Spleen (tissue), 11 donors: Measurements from ENCODE around the gene CEP112. TPM values are rescaled to one million over a fixed set of nuclear protein-coding genes. Genes with fewer than 3 reads are reported as not detected.

Experiments
- DNase-seq: peaks from one replicate; pipeline ENCODE4 v3.0.0-alpha.2; 2020
- H3K27ac ChIP-seq, 8 donors: fragments of 200-600 bp; sonication (generic) in 7 of 8; 1 replicate in 4 of 8; 2 replicates in 4 of 8; pipeline versions ENCODE4 v1.5.0 to v1.8.0; 2016 to 2021; ENCODE audit warnings: inconsistent platforms in 4 of 8, mild to moderate bottlenecking in 4 of 8, moderate library complexity in 1 of 8
- H3K27me3 ChIP-seq, 7 donors: fragments of 200-600 bp; sonication (generic) in 6 of 7; replicated peaks in 1 of 7; 1 replicate in 4 of 7; 2 replicates in 3 of 7; pipeline versions ENCODE4 v1.5.0 to v1.8.0; 2016 to 2021; ENCODE audit warnings: inconsistent platforms in 3 of 7, mild to moderate bottlenecking in 1 of 7
- H3K36me3 ChIP-seq, 6 donors: fragments of 200-600 bp; sonication (generic) in 5 of 6; 1 replicate in 4 of 6; 2 replicates in 2 of 6; pipeline versions ENCODE4 v1.5.0 to v1.8.0; 2016 to 2021; ENCODE audit warnings: inconsistent platforms in 2 of 6
- H3K4me1 ChIP-seq, 6 donors: fragments of 200-600 bp; sonication (generic) in 5 of 6; 1 replicate in 3 of 6; 2 replicates in 3 of 6; pipeline versions ENCODE4 v1.5.0 to v1.8.0; 2016 to 2021; ENCODE audit warnings: inconsistent platforms in 3 of 6
- H3K4me3 ChIP-seq, 8 donors: fragments of 200-600 bp; sonication (generic) in 7 of 8; 1 replicate in 4 of 8; 2 replicates in 4 of 8; pipeline versions ENCODE4 v1.5.0 to v1.8.0; 2016 to 2021; ENCODE audit warnings: inconsistent platforms in 4 of 8, mild to moderate bottlenecking in 4 of 8, moderate library complexity in 2 of 8
- H3K9me3 ChIP-seq, 8 donors: fragments of 200-600 bp; sonication (generic) in 7 of 8; 1 replicate in 4 of 8; 2 replicates in 4 of 8; pipeline versions ENCODE4 v1.5.0 to v1.8.0; 2016 to 2021; ENCODE audit warnings: inconsistent platforms in 4 of 8
- CTCF ChIP-seq, 11 experiments: fragments of 200-600 bp in 7 of 11; fragments of 450-650 bp in 4 of 11; sonication (generic) in 4 of 11; IDR thresholded peaks in 8 of 11; conservative IDR thresholded peaks in 3 of 11; 1 replicate in 7 of 11; 2 replicates in 4 of 11; pipeline versions ENCODE4 v1.4.0 to v1.8.0; 2016 to 2021; ENCODE audit warnings: antibody characterized with exemption in 11 of 11, inconsistent platforms in 4 of 11, mild to moderate bottlenecking in 1 of 11
- POLR2A ChIP-seq, 3 donors: fragments of 450-650 bp; IDR thresholded peaks; one replicate each; pipeline ENCODE4 v1.5.1; 2017; ENCODE audit warnings: antibody characterized with exemption in 3 of 3, mild to moderate bottlenecking in 1 of 3
- POLR2AphosphoS5 ChIP-seq, 3 donors: sonication (generic); formaldehyde crosslinking; IDR thresholded peaks; one replicate each; pipeline ENCODE4 v1.5.1; 2017; ENCODE audit warnings: antibody characterized with exemption in 3 of 3
- WGBS, 5 donors: extraction: QIAGEN DNeasy Blood & Tissue Kit in 3 of 5; methylation state at CpG; one replicate each; pipeline versions ENCODE4 v1.1.5 to v1.1.7; 2013 to 2018; 5-methylcytosine and 5-hydroxymethylcytosine counted together
- intact Hi-C: fragments of 100-400 bp; cut with DNase I; formaldehyde crosslinking; loops from one replicate; pipeline ENCODE4 v1.15.0; 2023; ENCODE audit warnings: low total_unique reads
- polyA plus RNA-seq, 3 donors: library from polyadenylated mRNA; stranded (reverse); fragments of 200-250 nt; gene quantifications; one replicate each; pipeline ENCODE4 v1.2.1, GENCODE V29; 2013
- total RNA-seq, 7 donors: library from RNA; depleted of rRNA in 3 of 7; stranded (reverse); fragments of >200 nt in 3 of 7; fragmentation: NEBNext Ultra II Directional in 4 of 7; extraction: Animal tissue kit (Norgen Biotek cat#: 25700) in 4 of 7; gene quantifications; one replicate each; pipeline versions ENCODE4 v1.1.0 to v1.2.1, GENCODE V29; 2016 to 2021
- donor health status: healthy with polysubstance abuse.
- donor health status: DM: no; HTN: no; CAD: no; lungs with moderate emphysema.
- donor health status: DM: no; HTN: no; CAD: no.
- donor health status: Bipolar disorder and iron deficiency.
- donor health status: healthy.
- donor health status: DM: no; HTN: no; CAD: no.
- donor health status: DM: yes; HTN: yes; CAD: no.

Gene CEP112
- total and polyA plus RNA-seq, 10 donors: 3.1 to 31.0 (median 16.8) TPM

- H3K4me3 ChIP-seq: no peak overlapping the region
Measured at GRCh38 chr17:65780111-65780510, 411.8 kb downstream of the CEP112 start.

GRCh38 chr17:65776890-65777289 lies 415.0 kb downstream of the CEP112 start:
- WGBS, 5 donors: 54 to 80% (median 60%) methylated on average over 3 of the region's 3 CpGs
- no peak for DNase-seq
- intact Hi-C loops: no loop called here
- Histone ChIP-seq H3K4me1 (peaks cover 0 to 10% (median 0%) of the 10 kb centered on the region in 6 donors), H3K36me3 (no peaks in the 10 kb centered on the region), H3K4me3 (no peak overlapping the region), H3K27ac (no peak overlapping the region), H3K27me3 (no peaks in the 10 kb centered on the region), H3K9me3 (peaks cover 0 to under 1% (median 0%) of the 10 kb centered on the region in 8 donors)
- no peak for TF ChIP-seq CTCF (IDR thresholded peaks at IDR 0.05 in 8 of 11, conservative IDR thresholded peaks at IDR 0.05 in 3 of 11)
- no peak for TF ChIP-seq POLR2AphosphoS5 (IDR thresholded peaks at IDR 0.05)
- no peak for TF ChIP-seq POLR2A (IDR thresholded peaks at IDR 0.05)

More at GRCh38 chr17:65780111-65780510, 411.8 kb downstream of the CEP112 start:
- DNase-seq: no peak
- peaks cover 0 to 2% (median 0%) of the 10 kb centered on the region in 6 donors for H3K4me1 ChIP-seq
- no peaks in the 10 kb centered on the region for H3K36me3 ChIP-seq
- TF ChIP-seq POLR2A (IDR thresholded peaks at IDR 0.05) (no peak), POLR2AphosphoS5 (IDR thresholded peaks at IDR 0.05) (no peak)
- WGBS, 5 donors: 78 to 93% (median 87%) methylated on average over 1 of the region's 1 CpG
- intact Hi-C loops: no loop called here
- H3K9me3 ChIP-seq: peaks cover 0 to 9% (median 0%) of the 10 kb centered on the region in 8 donors
- H3K27ac ChIP-seq: no peak overlapping the region
- H3K27me3 ChIP-seq: no peaks in the 10 kb centered on the region

GRCh38 chr17:65774787-65775186 lies 417.1 kb downstream of the CEP112 start:
- intact Hi-C loops: no loop called here
- no peak overlapping the region for H3K4me3 ChIP-seq
- no peak for TF ChIP-seq CTCF (IDR thresholded peaks at IDR 0.05 in 8 of 11, conservative IDR thresholded peaks at IDR 0.05 in 3 of 11)
- H3K9me3 ChIP-seq: peaks cover 0 to 8% (median 0%) of the 10 kb centered on the region in 8 donors
- WGBS, 5 donors: 42 to 69% (median 58%) methylated on average over 6 of the region's 6 CpGs
- DNase-seq: no peak
- H3K36me3 ChIP-seq: no peaks in the 10 kb centered on the region
- peak overlapping the region in 3 of 8 donors; percentile 15 to 32 (median 26) for H3K27ac ChIP-seq
- no peaks in the 10 kb centered on the region for H3K27me3 ChIP-seq
- H3K4me1 ChIP-seq: peaks cover 0 to 10% (median 0%) of the 10 kb centered on the region in 6 donors

GRCh38 chr17:65772989-65773388 lies 418.9 kb downstream of the CEP112 start:
- Histone ChIP-seq H3K27ac (no peak overlapping the region), H3K4me1 (peaks cover 0 to 10% (median 0%) of the 10 kb centered on the region in 6 donors), H3K4me3 (no peak overlapping the region), H3K36me3 (no peaks in the 10 kb centered on the region), H3K9me3 (peaks cover 0 to 8% (median 0%) of the 10 kb centered on the region in 8 donors), H3K27me3 (no peaks in the 10 kb centered on the region)
- intact Hi-C loops: no loop called here
- TF ChIP-seq POLR2AphosphoS5 (IDR thresholded peaks at IDR 0.05): no peak
- 82 to 92% (median 88%) methylated on average over 6 of the region's 6 CpGs for WGBS, 5 donors
- no peak for DNase-seq

GRCh38 chr17:65771704-65772103 lies 420.2 kb downstream of the CEP112 start:
- H3K36me3 ChIP-seq: no peaks in the 10 kb centered on the region
- no peak for DNase-seq
- intact Hi-C loops: no loop called here
- H3K4me3 ChIP-seq: no peak overlapping the region
- H3K27ac ChIP-seq: no peak overlapping the region
- H3K4me1 ChIP-seq: peaks cover 0 to 10% (median 0%) of the 10 kb centered on the region in 6 donors
- no peaks in the 10 kb centered on the region for H3K27me3 ChIP-seq
- TF ChIP-seq CTCF (IDR thresholded peaks at IDR 0.05 in 8 of 11, conservative IDR thresholded peaks at IDR 0.05 in 3 of 11): no peak
- TF ChIP-seq POLR2AphosphoS5 (IDR thresholded peaks at IDR 0.05): no peak
- no peak for TF ChIP-seq POLR2A (IDR thresholded peaks at IDR 0.05)
- peaks cover 0 to 8% (median 0%) of the 10 kb centered on the region in 8 donors for H3K9me3 ChIP-seq
